Ecto neural progenitor cell (in vitro differentiated cells): ENCODE results near the gene DDIAS.
A peak's percentile ranks its signal among the peaks of the same experiment; 100 is the strongest.
"Not testable (repeated sequence)": the region's sequence is repeated elsewhere in the genome, so short reads cannot be mapped to it uniquely, and the experiment has no call there.

Experiments
- DNase-seq: peaks from one replicate; pipeline ENCODE4 v3.0.0-alpha.2; 2018; ENCODE audit warnings: low spot score

The DDIAS gene, protein sequence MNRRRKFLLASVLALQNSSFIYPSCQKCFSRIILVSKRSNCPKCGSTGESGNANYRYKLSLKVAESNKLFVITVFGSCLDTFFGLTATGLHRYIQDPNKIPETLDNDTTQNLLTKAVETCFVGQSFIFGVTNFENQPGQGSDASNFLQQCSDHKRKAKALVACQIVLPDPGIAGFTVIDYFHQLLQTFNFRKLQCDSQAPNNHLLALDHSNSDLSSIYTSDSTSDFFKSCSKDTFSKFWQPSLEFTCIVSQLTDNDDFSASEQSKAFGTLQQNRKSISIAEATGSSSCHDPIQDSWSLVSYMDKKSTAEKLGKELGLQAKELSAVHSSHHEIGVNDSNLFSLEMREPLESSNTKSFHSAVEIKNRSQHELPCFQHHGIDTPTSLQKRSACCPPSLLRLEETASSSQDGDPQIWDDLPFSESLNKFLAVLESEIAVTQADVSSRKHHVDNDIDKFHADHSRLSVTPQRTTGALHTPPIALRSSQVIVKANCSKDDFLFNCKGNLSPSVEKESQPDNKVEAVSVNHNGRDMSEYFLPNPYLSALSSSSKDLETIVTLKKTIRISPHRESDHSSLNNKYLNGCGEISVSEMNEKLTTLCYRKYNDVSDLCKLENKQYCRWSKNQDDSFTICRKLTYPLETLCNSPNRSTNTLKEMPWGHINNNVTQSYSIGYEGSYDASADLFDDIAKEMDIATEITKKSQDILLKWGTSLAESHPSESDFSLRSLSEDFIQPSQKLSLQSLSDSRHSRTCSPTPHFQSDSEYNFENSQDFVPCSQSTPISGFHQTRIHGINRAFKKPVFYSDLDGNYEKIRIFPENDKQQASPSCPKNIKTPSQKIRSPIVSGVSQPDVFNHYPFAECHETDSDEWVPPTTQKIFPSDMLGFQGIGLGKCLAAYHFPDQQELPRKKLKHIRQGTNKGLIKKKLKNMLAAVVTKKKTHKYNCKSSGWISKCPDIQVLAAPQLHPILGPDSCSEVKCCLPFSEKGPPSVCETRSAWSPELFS

DNA sequence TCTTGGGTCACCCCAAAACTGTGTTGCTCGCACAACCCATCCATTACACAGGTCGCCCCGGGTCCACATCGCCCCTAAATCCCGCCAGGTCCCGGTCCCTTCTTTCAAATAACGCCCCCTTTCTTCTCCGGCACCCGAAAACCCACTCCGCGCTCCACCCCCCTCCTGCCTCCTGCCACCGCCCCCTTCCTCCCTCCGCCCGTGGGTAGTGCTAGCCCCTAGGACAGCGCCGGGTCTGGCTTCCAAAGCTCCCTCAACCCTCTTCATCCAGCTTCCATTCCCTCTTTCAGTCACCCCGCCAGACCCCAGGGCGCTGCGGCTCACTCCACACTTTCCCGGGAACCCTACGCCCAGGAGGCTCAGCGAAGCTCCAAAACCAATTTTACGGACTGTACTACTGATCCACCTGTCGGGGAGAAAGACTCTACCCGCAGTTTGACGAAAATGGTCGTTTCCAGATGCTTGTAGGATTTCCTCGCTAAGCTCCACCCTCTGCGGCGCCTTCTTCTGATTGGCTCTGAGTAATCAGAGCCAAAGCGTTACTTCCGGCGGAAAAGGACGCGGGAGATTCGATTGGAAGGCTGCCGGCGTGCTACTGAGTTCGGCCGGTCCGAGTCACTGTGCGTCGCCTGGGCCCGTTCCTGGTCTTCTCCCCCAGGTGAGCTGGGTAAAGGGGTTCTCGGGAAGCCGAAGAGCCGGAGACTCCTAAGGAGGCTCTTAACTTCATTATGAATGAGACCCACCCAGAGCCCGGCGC, at the start of gene DDIAS:
TSS of gene DDIAS (plus strand) at position 572 of the 757 bp plus-strand sequence. CDS start 13,003 bp downstream, outside the sequence.
- peak; percentile 94 for DNase-seq

DNA sequence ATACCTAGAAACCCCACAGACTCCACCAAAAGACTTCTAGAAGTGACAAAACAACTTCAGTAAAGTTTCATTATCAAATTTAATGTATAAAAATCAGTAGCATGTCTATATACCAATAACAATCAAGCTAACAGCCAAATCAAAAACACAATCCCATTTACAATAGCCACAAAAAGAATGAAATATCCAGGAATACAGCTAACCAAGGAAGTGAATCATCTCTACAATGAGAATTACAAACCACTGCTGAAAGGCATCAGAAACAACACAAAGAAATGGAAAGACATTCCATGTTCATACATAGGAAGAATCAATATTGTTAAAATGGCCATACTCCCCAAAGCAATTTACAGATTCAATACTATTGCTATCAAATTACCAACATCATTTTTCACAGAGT, 47.3 kb upstream of the DDIAS start:
- DNase-seq: no peak

DNA sequence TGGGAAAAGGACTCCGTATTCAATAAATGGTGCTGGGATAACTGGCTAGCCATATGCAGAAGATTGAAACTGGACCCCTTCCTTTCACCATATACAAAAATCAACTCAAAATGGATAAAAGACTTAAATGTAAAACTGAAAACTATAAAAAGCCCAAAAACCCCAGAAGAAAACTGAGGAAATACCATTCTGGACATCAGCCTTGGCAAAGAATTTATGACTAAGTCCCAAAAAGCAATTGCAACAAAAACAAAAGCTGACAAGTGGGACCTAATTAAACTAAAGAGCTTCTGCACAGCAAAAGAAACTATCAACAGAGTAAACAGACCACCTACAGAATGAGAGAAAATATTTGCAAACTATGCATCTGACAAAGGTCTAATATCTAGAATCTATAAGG, 46.6 kb upstream of the DDIAS start:
- not testable (repeated sequence) for DNase-seq

DNA sequence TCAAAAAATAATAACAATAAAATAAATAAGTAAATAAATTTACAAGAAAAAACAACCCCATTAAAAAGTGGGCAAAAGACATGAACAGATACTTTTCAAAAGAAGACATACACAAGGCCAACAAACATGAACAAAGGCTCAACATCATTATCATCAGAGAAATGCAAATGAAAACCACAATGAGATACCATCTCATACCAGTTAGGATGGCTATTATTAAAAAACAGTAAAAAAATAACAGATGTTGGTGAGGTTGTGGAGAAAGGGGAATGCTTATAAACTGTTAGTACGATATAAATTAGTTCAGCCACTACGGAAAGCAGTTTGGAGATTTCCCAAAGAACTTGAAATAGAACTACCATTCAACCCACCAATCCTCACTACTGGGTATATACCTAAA, 45.9 kb upstream of the DDIAS start:
- no peak for DNase-seq

DNA sequence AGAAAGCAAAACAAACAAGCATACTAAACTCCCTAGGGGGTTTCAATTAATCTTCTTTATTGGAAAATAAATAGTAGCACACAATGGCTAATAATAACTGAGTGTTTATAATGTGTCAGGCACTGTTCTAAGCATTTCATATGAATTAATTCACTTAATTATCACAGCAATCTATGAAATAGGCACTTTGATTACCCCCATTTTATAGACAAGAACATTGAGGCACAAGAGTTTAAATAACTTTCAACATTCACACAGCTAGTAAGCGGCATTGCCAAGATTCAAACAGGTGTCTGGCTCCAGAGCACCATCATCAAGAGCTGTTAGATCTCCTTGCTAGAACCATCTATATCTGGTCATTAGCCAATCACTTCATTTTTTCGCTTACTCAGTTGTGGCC, 44.4 kb upstream of the DDIAS start:
- DNase-seq: no peak

DNA sequence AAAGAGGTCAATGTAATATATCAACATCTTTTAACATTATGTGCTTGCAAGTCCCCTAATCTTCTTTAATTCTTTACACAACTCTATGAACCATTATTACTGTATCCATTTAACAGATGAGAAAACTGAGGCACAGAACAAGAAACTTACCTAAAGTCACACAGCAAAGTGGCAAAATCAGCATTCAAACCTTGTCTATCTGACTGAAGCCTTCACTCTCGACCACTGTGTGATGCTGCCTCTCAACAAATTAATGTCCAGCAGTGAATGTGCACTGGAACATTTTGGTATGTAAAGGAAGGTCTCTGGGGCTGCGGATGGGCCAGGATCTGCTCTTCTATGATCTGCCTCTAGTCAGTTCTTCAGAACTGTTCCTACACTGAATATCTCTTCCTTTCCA, 43.4 kb upstream of the DDIAS start:
- no peak for DNase-seq

DNA sequence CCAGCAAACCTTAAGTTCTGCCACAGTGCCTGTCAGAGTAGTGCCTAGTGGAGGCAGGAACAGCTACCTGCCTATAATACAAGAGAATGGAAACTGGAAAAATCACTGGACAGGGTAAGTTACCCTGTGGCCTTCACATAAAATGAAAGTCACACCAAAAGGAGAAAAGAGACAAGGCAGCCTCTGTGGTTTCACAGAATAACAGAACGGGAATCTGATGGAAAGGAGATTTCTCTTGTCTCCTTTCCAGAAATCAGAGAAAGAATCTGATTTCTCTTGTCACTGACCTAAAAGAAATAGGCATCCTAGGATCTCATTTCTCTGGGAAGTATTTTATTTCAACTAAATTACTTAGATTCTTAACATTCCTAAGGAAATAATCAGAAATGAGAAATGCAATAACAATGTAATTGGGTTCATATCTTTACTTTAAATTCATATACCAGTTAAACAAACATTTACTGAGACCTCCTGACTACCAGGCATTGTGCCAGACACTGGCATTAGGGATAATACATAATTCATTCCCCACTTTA, 42.9 kb upstream of the DDIAS start:
- DNase-seq: no peak

DNA sequence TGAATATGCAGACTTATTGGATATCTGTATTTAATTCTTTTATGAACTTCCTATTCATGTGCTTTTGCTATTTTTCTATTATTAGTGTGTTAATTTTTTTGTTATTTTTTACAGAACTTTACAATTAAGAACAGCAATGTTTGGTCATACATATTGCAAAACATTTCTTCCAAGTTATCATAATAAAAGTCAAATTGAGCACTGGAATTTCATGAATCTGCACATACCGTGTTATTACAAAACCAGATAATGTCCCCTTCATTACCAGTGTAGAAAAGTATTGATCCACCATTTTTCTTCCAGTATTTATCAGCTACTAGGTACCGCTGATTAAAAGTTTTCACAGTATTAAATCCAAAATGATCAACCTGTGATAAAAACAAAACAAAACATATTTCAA, 41.8 kb upstream of the DDIAS start:
- no peak for DNase-seq

DNA sequence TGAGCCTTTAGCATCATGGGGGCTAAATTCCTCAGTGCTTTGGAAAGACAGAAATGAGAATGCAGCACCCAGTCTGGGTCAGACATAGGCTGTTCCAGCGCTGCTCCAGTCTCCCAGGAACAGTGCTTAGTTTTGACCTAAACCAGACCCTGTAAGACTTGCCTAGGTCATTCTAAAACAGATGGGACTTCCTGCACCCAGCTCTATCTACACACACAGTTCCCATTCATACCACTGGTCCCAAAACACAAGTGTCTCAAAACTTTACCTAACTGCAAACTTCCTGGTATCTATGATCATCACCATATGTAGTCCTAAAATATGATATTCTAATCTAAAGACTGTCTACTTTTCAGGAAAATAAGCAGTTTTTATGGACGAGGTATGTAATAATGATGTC, 39.2 kb upstream of the DDIAS start:
- no peak for DNase-seq

DNA sequence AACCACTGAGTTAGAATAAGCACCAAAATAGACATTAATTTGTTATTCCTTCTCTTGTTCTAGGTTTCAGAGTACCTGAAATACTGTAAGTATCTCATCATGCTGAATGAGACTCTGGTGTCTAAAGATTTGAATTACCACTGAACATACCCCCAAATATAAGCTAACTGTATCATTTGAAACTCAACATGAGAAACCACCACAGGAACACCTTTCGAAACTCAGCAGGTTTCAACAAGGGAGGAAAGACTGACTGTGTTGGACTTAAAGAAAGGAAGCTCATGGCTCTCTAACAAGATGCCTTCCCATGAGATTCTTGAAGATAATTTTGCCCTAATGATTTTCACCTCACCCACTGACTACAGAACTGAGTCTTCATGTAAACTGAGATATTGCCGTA, 38.3 kb upstream of the DDIAS start:
- no peak for DNase-seq

DNA sequence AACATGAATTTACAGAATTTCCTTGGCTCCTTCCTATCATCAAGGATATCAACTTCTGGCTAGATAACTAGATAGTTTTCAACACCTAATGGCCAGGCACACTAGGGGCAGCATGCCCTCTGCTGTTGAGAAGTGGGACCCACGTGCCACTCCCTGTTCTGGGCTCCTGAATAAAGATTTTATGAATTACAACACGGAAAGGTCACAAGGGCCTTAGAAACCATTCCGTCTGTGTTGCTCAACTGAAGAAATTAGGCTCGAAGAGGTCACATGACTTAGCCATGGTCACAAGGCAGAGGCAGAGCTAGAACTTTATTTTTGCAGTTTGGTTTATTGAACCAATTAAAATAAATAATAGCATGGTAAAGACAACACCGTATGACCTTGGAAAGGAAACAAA, 37.3 kb upstream of the DDIAS start:
- peak; percentile 68 for DNase-seq

DNA sequence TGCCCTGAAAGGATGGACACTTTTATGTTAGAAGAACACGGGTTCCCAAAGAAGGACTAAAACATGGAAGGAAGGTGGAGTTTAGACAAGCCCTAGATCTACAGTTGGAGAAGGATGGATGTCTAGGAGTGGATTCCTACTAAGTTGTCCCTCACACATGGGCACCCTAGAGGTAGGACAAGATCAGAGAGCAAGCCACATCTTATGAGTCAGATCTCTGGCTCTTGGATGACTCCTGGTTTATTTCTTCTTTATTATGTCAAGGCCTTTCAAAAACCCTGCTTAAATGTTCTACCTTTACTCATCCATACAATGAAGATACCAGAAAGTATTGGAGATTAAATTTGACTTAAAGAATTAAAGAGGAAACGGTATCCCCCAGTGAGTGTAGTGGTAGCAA, 35.7 kb upstream of the DDIAS start:
- no peak for DNase-seq

DNA sequence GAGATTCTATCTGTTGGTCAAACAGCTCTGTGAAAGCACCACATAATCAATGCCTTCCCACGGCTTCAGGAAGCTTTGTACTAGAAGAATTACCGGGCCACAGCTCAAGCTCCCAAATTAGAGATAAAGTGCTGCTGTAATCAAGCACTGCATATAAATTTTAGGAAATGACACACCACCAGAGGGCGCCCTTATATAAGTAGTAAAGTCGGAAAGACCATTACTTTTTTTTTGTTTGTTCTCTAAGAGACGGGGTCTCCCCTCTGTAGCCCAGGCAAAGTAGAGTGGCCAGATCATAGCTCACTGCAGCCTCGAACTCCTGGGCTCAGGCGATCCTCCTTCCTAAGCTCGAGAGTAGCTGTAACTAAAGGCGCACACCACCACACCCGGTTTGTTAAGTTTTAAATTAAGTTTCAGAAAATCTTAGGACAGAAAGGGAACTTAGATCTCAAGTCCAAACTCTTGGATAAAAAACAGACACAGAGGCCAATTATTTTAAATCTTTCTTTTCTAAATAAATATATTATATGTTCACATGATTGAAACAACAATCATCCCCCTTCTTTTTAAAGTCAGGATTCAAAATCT, 33.9 kb upstream of the DDIAS start:
- DNase-seq: peak; percentile 76

DNA sequence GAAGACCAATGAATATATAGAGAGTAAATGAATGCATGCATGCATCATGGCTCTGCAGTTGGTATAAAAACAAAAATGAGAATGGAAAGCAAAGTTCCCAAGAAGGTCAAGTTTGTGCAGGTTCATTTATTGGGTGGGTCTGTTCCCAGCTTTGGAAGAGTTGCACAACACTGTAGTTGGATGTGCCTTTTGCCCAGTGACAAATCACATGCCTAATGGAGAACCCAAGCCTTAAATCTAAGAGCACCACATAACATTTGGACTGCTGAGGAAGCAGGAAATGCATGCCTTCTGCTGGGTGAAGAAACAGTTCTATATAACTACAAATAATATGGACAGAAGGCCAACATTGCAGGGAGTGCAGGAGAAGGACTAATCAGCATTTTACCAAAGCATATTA, 31.9 kb upstream of the DDIAS start:
- DNase-seq: no peak

DNA sequence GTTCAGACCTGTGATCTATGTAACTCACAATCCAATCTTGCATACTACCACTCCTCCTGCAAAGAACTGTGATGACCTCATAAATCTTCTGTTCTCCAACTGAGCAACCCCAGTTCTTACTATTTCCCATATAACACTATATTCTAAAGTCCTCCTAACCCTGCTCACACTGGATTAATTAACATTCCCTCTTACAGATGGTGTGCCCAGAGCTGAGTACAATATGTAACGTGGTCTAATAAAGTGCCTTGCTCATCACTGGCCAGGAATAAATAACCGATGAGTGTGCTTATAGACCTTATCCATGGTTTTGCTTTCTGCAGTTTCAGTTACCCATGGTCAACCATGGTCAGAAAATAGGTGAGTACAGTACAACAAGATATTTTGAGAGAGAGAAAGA, 29.9 kb upstream of the DDIAS start:
- DNase-seq: no peak

DNA sequence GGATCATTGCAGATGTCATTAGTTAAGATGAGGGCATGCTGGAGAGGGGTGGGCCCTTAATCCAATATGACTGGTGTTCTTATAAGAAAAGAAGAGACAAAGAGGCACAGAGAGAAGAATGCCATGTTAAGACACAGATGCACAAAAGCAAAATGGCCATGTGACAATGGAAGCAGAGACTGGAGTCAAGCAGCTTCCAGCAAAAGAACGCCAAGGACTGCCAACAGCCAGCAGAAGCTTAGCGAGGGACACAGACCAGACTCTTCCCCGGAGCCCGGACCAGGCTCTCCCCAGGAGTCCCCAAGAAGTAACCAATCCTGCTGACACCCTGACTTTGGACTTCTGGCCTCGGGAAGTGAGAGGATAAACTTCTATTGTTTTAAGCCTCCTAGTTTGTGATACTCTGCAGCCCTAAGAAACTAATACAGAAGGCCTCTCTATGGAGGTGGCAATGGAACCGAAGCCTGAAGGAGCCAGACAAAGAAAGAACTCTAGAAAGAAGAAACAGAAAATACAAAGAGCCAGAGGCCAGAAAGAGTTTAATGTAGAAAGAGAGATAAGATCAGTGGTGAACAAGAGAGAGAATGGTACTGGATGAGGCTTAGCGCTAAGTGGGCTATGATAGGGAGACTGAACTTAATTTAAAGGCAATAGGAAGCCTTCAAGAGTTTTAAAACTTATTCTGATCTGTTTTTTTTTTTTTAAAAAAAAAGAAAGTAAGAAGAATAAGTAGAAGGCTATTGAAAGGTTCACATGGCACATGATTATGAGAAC, 29.0 kb upstream of the DDIAS start:
- DNase-seq: no peak

DNA sequence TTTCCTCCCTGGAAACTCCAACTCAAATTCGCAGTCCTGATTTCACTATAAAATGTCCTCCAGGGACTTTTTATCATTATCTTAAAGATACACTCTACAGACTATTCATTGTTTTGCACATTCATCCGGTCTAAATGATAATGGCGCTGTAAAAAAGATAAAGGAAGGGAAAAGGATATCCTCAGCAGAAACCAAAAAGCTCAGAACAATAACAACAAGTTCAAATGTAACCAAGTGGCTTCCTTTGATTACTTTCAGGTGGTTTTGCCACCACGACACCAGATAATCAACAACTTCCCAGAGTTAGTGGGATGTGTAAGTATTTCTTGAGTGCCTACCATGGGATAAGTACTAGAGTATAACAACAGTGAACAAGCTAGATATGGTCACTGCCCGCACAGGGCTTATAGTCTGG, 27.6 kb upstream of the DDIAS start:
- DNase-seq: no peak

DNA sequence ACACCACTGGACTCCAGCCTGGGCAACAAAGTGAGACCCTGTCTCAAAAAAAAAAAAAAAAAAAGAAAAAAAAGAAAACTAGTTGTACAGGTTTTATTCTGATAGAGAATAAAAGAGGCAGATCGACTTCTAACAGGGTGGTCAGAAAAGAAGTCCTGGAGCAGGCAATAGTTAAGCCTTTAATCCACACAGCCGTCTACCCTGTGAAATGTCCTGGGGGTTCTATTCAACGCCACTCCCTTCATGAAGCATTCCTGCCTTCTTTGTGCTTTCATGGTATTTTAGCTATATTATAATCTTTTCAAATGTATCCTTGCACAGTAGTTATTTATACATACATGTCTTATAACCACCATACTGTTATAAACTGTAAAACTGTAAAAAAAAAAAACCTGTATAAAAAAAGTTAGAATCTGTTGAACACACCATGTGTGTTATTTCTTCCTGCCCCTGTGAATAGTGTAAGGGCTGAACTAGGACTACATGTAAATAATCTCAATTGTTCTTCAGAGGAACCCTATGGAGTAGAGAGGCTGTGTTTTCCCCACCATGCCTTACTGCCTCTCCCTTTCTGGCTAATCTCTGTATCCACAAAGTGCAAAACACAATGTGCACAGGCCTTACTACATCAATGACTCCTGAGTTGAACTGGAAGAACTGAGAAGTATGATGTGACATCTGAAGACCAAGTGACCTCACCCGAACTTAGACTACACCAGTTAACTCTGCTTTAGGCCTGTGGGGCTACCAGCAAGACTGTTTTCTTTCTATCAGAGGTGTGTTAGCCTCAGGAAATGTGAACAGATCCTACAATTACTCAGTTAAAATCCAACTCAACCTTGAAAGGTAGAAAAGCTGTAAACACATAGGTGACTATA, 26.7 kb upstream of the DDIAS start:
- no peak for DNase-seq

DNA sequence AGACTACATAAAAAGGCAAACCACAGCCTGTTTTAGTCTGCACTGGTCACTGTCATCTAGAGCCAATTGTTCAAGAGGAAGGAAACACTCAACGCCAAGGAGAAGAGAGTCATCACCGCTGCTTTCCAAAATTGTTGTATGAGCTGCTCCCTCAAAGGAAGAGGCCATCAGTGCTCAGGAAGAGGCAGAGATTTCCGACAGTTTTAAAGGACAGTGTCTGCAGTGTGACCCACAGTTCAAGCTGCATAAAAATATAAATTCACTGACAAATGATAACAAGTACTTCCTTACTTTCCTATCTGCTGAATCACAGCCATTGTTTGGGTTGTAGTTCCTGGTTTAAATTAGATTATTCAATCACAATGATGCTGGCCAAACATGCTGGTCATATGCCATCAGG, 17.7 kb upstream of the DDIAS start:
- DNase-seq: no peak
